ENCODE results near the gene COLEC11. TPM values are rescaled to one million over a fixed set of nuclear protein-coding genes. Genes with fewer than 3 reads are reported as not detected.
A peak's percentile ranks its signal among the peaks of the same experiment; 100 is the strongest.

The COLEC11 gene
- total and polyA plus RNA-seq, 2 of the 13 experiments (the other 11 are each of a cell fraction or from before 2014, with no cell fraction given) = 1.5 to 3.0 TPM

- TF ChIP-seq ARNT2 (CRISPR knock-in tag; IDR thresholded peaks at IDR 0.05; ENCODE audit: low read depth) (no peak), SRSF9 (IDR thresholded peaks at IDR 0.05; ENCODE audit: borderline replicate concordance, insufficient read depth, low read depth, low read length, poor library complexity, severe bottlenecking) (no peak), RAD51 (IDR thresholded peaks at IDR 0.05; ENCODE audit: borderline replicate concordance) (no peak), PTBP1 (IDR thresholded peaks at IDR 0.05; ENCODE audit: low read depth, low read length, poor library complexity, severe bottlenecking) (no peak), SNAPC4 (CRISPR knock-in tag; IDR thresholded peaks at IDR 0.05) (no peak), SMC3 (IDR thresholded peaks at IDR 0.05; ENCODE audit: low read length) (no peak), RBFOX2 (IDR thresholded peaks at IDR 0.05; ENCODE audit: low read depth, low read length) (no peak)
These were observed 31.4 kb upstream of the COLEC11 start (continued) for GRCh38 chr2:3563521-3563976.

- Histone ChIP-seq H3K27ac (ENCODE audit: extremely low read length, insufficient read depth, low read length) (no peak overlapping the region), H3K79me2 (ENCODE audit: insufficient read depth, low read length) (no peaks in the 10 kb centered on the region), H3K9ac (ENCODE audit: insufficient read depth, low read depth, low read length) (no peak overlapping the region), H3K4me1 (ENCODE audit: insufficient read depth, low read length) (no peaks in the 10 kb centered on the region), H2AFZ (ENCODE audit: low read length) (no peak overlapping the region), H3K9me3 (ENCODE audit: low read length) (no peaks in the 10 kb centered on the region), H3K4me2 (ENCODE audit: low read depth, low read length) (no peak overlapping the region), H3K36me3 (replicated peaks in 1 of 2; ENCODE audit: control insufficient read depth in 1 of 2, insufficient read depth in 2 of 2, low read length in 2 of 2) (no peaks in the 10 kb centered on the region; a peak in 1 of 5 replicates), H3K27me3 (ENCODE audit: control insufficient read depth in 1 of 2, insufficient read depth in 2 of 2, low read length in 2 of 2) (no peaks in the 10 kb centered on the region), H3K4me3 (replicated peaks in 1 of 3; ENCODE audit: insufficient read depth in 1 of 3, low read depth in 2 of 3, low read length in 3 of 3) (no peak overlapping the region), H4K20me1 (ENCODE audit: insufficient read depth, low read length) (no peaks in the 10 kb centered on the region)
- ATAC-seq = no peak
- ChIA-PET POLR2A (no interaction called here), CTCF (ENCODE audit: low intra/inter-chr PET ratio, low total read pairs) (no interaction called here)
- BruUV-seq (replicated peaks) = no TSS peak
- TF ChIP-seq SALL1 (CRISPR knock-in tag; IDR thresholded peaks at IDR 0.05) (no peak), ZNF329 (CRISPR knock-in tag; IDR thresholded peaks at IDR 0.05; ENCODE audit: low read depth) (peak; percentile 98)
- DNase-seq (ENCODE audit: low spot score) = no peak
- in situ Hi-C loops (cut with HindIII; ENCODE audit: extremely low pct_ligation_motif_present, low pct_unique_long_range_greater_than_20kb) = no loop called here
- no peak for FAIRE-seq
- intact Hi-C loops (cut with micrococcal nuclease; ENCODE audit: unreplicated experiment) = no loop called here
- 87% methylated on average over 6 of the region's 6 CpGs for WGBS (ENCODE audit: low lambda C conversion rate)
These were observed 29.8 kb upstream of the COLEC11 start for GRCh38 chr2:3565117-3565516.
